Keratinocyte (primary cell): ENCODE results near the gene DSCAML1. TPM values are rescaled to one million over a fixed set of nuclear protein-coding genes. Genes with fewer than 3 reads are reported as not detected.

Experiments used
- DNase-seq: peaks from one replicate; pipeline ENCODE4 v3.0.0-alpha.2; 2011; ENCODE audit warnings: low read depth, missing footprints, low spot score
- FAIRE-seq: peaks from 2 replicates; lab custom pipeline; 2011; peaks lifted over from hg19 to GRCh38; lab: Jason Lieb, UNC
- H2AFZ ChIP-seq: 2 replicates; pipeline ENCODE4 v1.6.0; 2012; ENCODE audit warnings: low read length, control low read depth, inconsistent platforms; ENCODE audit not compliant: control insufficient read depth
- H3K27ac ChIP-seq: 2 replicates; pipeline ENCODE4 v1.5.1; 2011; ENCODE audit warnings: low read length; ENCODE audit not compliant: control insufficient read depth, insufficient read depth
- H3K27me3 ChIP-seq: 3 replicates; pipeline ENCODE4 v1.6.0; 2011; ENCODE audit warnings: low read length; ENCODE audit not compliant: control insufficient read depth, insufficient read depth; ENCODE audit errors: extremely low read depth
- H3K36me3 ChIP-seq, 2 experiments: 2 replicates in 1 of 2; 3 replicates in 1 of 2; pipeline ENCODE4 v1.5.1; 2011; ENCODE audit warnings: low read length in 2 of 2, mild to moderate bottlenecking in 1 of 2; ENCODE audit not compliant: control insufficient read depth in 2 of 2, insufficient read depth in 2 of 2; ENCODE audit errors: extremely low read depth in 1 of 2
- H3K4me1 ChIP-seq: 3 replicates; pipeline ENCODE4 v1.5.1; 2011; ENCODE audit warnings: low read length; ENCODE audit not compliant: control insufficient read depth, insufficient read depth; ENCODE audit errors: extremely low read depth
- H3K4me2 ChIP-seq: 3 replicates; pipeline ENCODE4 v1.6.0; 2011; ENCODE audit warnings: low read depth, low read length; ENCODE audit not compliant: control insufficient read depth, insufficient read depth; ENCODE audit errors: extremely low read depth
- H3K4me3 ChIP-seq, 3 experiments: fragments of 200-600 bp in 1 of 3; sonication (generic) in 1 of 3; 2 replicates in 2 of 3; 3 replicates in 1 of 3; pipeline ENCODE4 v1.5.1; 2011 to 2016; ENCODE audit warnings: low read length in 3 of 3, mild to moderate bottlenecking in 3 of 3, control low read depth in 2 of 3, inconsistent platforms in 1 of 3, low read depth in 1 of 3, mixed read lengths in 1 of 3, mixed run types in 1 of 3, moderate library complexity in 1 of 3; ENCODE audit not compliant: control insufficient read depth in 2 of 3, insufficient read depth in 2 of 3; ENCODE audit errors: extremely low read depth in 1 of 3
- H3K79me2 ChIP-seq: 2 replicates; pipeline ENCODE4 v1.6.0; 2012; ENCODE audit warnings: low read length; ENCODE audit not compliant: control insufficient read depth, insufficient read depth
- H3K9ac ChIP-seq: 3 replicates; pipeline ENCODE4 v1.6.0; 2011; ENCODE audit warnings: low read length; ENCODE audit not compliant: control insufficient read depth, insufficient read depth; ENCODE audit errors: extremely low read depth
- H3K9me1 ChIP-seq: 3 replicates; pipeline ENCODE4 v1.6.0; 2011; ENCODE audit warnings: low read length; ENCODE audit not compliant: control insufficient read depth, insufficient read depth; ENCODE audit errors: extremely low read depth
- H3K9me3 ChIP-seq: 2 replicates; pipeline ENCODE4 v1.5.1; 2012; ENCODE audit warnings: low read depth, low read length; ENCODE audit not compliant: control insufficient read depth
- H4K20me1 ChIP-seq: 3 replicates; pipeline ENCODE4 v1.6.0; 2011; ENCODE audit warnings: low read length; ENCODE audit not compliant: control insufficient read depth, insufficient read depth; ENCODE audit errors: extremely low read depth
- EZH2 ChIP-seq: IDR thresholded peaks from one replicate; pipeline ENCODE4 v1.6.1; 2012; ENCODE audit warnings: inconsistent platforms, mild to moderate bottlenecking, low read length, moderate library complexity
- dilution Hi-C: fragments of 300-500 bp; cut with MboI; formaldehyde crosslinking; loops from one replicate; pipeline ENCODE4 v1.7.0; 2020; ENCODE audit warnings: low sequenced_read_pairs; ENCODE audit not compliant: extremely low pct_ligation_motif_present
- polyA plus RNA-seq, 5 experiments: library from polyadenylated mRNA; depleted of rRNA in 3 of 5; stranded (reverse) in 3 of 5; stranded (forward) in 1 of 5; unstranded in 1 of 5; fragments of >200 nt; gene quantifications; 1 replicate in 1 of 5; 2 replicates in 3 of 5; 3 replicates in 1 of 5; pipeline versions ENCODE4 v1.2.1 to v1.2.3, GENCODE V29; 2011 to 2012; ENCODE audit warnings: missing spikeins in 2 of 5, low read depth in 1 of 5, low replicate concordance in 1 of 5
- TF ChIP-seq, protein P1 (sequence below), 3 experiments: IDR thresholded peaks in 1 of 3; conservative IDR thresholded peaks in 1 of 3; optimal IDR thresholded peaks in 1 of 3; 2 replicates in 2 of 3; 3 replicates in 1 of 3; pipeline versions ENCODE3 to v1.5.1; 2011; ENCODE audit warnings: low read length in 3 of 3, mild to moderate bottlenecking in 3 of 3, moderate library complexity in 2 of 3, control low read depth in 1 of 3, inconsistent platforms in 1 of 3; ENCODE audit not compliant: insufficient read depth in 2 of 3; ENCODE audit errors: extremely low read depth in 1 of 3

DSCAML1 gene
- polyA plus RNA-seq, 1 donor (not counting 4 experiments of a cell fraction or from before 2014, with no cell fraction given) = not detected

DNA sequence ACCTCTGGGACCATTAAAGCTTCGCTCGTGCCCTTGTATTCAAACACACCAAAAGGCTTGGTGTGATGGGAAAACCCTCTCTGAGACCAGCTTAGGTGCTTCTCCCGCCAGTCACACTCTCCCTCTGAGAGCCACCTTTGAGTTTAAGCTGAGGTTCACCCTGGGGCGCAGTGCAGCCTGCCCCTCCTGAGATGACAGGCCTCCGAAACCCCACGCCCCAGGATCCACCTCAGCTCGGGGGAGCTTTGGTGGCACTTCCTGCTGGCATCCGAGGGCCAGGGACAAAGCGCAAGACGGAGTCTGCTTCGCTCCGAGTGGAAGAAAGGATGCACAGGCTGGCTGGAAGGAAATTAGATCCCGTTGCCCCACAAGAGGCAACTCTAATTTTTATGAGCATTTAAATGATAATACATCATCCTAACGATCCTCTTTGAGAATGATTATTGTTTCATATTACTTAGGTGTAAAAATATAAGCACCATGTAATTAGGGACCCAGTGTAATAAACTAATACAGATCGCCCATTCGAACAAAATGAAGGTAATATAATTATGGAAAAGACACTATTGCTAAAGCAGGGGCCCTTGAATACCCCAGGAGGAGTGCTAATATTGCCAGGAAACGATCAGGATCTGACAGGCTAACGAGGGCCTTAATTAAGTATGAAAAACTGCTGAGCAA, 334.7 kb downstream of the DSCAML1 start:
- Histone ChIP-seq H3K4me1 (peaks cover 5% of the 10 kb centered on the region), H3K9ac (no peak overlapping the region), H3K79me2 (no peaks in the 10 kb centered on the region), H3K9me3 (no peaks in the 10 kb centered on the region), H3K36me3 (no peaks in the 10 kb centered on the region), H3K27me3 (peaks cover 14% of the 10 kb centered on the region), H3K4me2 (no peak overlapping the region), H3K4me3 (no peak overlapping the region), H3K9me1 (no peaks in the 10 kb centered on the region), H4K20me1 (no peaks in the 10 kb centered on the region), H2AFZ (no peak overlapping the region), H3K27ac (no peak overlapping the region)
- dilution Hi-C loops = no loop called here
- FAIRE-seq (no peak), DNase-seq (no peak)
- no peak for TF ChIP-seq EZH2
- TF ChIP-seq, protein P1, sequence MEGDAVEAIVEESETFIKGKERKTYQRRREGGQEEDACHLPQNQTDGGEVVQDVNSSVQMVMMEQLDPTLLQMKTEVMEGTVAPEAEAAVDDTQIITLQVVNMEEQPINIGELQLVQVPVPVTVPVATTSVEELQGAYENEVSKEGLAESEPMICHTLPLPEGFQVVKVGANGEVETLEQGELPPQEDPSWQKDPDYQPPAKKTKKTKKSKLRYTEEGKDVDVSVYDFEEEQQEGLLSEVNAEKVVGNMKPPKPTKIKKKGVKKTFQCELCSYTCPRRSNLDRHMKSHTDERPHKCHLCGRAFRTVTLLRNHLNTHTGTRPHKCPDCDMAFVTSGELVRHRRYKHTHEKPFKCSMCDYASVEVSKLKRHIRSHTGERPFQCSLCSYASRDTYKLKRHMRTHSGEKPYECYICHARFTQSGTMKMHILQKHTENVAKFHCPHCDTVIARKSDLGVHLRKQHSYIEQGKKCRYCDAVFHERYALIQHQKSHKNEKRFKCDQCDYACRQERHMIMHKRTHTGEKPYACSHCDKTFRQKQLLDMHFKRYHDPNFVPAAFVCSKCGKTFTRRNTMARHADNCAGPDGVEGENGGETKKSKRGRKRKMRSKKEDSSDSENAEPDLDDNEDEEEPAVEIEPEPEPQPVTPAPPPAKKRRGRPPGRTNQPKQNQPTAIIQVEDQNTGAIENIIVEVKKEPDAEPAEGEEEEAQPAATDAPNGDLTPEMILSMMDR (optimal IDR thresholded peaks at IDR 0.05 in 1 of 3, IDR thresholded peaks at IDR 0.05 in 1 of 3, conservative IDR thresholded peaks at IDR 0.05 in 1 of 3; ENCODE audit: extremely low read depth in 1 of 3, insufficient read depth in 2 of 3, low read length in 3 of 3) = no peak

DNA sequence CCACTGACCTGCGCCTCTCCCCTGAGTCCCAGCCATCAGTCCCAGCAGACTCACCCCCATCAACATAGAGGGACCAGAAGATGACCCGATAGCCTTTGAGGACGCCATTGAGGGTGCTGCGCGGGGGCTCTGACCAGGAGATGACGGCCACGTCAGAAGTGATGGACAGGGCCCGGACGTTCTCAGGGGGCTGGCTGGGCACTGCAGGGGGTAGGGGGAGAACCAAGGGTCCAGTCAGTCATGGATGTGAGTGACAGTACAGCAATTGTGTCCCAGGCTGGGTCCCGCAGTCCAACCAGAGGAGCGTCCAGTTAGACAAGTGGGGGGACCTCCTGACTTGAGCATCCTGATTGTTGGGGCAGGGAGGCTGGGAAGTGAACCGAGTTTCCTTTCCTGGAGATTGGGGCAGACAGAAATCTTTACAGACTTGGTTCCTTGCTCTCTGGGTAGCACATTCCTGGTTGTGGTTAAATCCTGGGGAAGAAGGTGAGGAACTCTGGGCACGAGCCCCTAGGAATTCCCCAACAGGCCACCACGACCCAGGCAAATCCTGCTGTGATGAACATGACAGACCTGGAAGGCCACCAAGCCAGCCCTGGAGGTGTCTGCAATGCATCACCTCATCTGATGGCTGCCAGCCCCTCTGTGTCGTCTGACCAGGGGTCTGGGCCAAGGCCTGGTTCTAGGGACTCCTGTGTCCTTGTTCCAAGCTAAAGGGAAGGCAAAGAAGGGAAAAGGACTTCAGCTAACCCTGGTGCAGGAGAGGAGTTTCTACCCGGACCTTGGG, 335.4 kb downstream of the DSCAML1 start:
- FAIRE-seq (no peak), DNase-seq (no peak)
- Histone ChIP-seq H3K9ac (no peak overlapping the region), H2AFZ (no peak overlapping the region), H3K9me3 (no peaks in the 10 kb centered on the region), H3K4me2 (no peak overlapping the region), H3K9me1 (no peaks in the 10 kb centered on the region), H3K4me1 (peaks cover 5% of the 10 kb centered on the region), H3K79me2 (no peaks in the 10 kb centered on the region), H3K36me3 (no peaks in the 10 kb centered on the region), H3K27ac (no peak overlapping the region), H3K27me3 (peaks cover 11% of the 10 kb centered on the region), H4K20me1 (no peaks in the 10 kb centered on the region), H3K4me3 (no peak overlapping the region)
- TF ChIP-seq EZH2 = no peak
- TF ChIP-seq, protein P1 (optimal IDR thresholded peaks at IDR 0.05 in 1 of 3, IDR thresholded peaks at IDR 0.05 in 1 of 3, conservative IDR thresholded peaks at IDR 0.05 in 1 of 3; ENCODE audit: extremely low read depth in 1 of 3, insufficient read depth in 2 of 3, low read length in 3 of 3) = no peak
- dilution Hi-C loops = no loop called here
